IMR-90 (cell line): Measurements from ENCODE around the gene DRD2. TPM values are rescaled to one million over a fixed set of nuclear protein-coding genes. Genes with fewer than 3 reads are reported as not detected.

Experiments used
- ATAC-seq: fragments of 200-7000 bp; cut with Tn5 transposase; 2 replicates; pipeline ENCODE4 v1.9.1; 2020; ENCODE audit warnings: low read depth, mild to moderate bottlenecking, moderate library complexity
- BruUV-seq: library from RNA; stranded (reverse); fragments of 400-500 nt; replicated peaks from 2 replicates; lab custom pipeline; 2021; lab: Mats Ljungman, UMichigan
- CTCF ChIA-PET: fragments of 300-600 bp; formaldehyde crosslinking; extraction: SDS; loops from one replicate; lab custom pipeline; 2021; ENCODE audit warnings: antibody characterized with exemption; lab: Yijun Ruan, JAX
- POLR2A ChIA-PET: fragments of 300-600 bp; sonication (Branson Sonifier 250); formaldehyde crosslinking; loops from one replicate; lab custom pipeline; 2022; ENCODE audit warnings: antibody characterized with exemption; ENCODE audit not compliant: unreplicated experiment; lab: Charles Lee
- DNase-seq: peaks from one replicate; pipeline ENCODE4 v3.0.0; 2013
- H2AFZ ChIP-seq: replicated peaks from 2 replicates; pipeline ENCODE3; 2013; ENCODE audit warnings: low read length, mild to moderate bottlenecking; ENCODE audit not compliant: poor library complexity
- H2AK5ac ChIP-seq: 2 replicates; pipeline ENCODE4 v1.6.1; 2013; ENCODE audit warnings: low read depth, low read length, inconsistent platforms
- H2AK9ac ChIP-seq: replicated peaks from 2 replicates; pipeline ENCODE3; 2013; ENCODE audit warnings: mild to moderate bottlenecking, low read depth, low read length, moderate library complexity; ENCODE audit not compliant: poor library complexity
- H2BK120ac ChIP-seq: 2 replicates; pipeline ENCODE4 v1.6.1; 2013; ENCODE audit warnings: low read depth, low read length, inconsistent platforms
- H2BK15ac ChIP-seq: 3 replicates; pipeline ENCODE4 v1.6.1; 2013; ENCODE audit warnings: low read depth, low read length, inconsistent platforms
- H2BK20ac ChIP-seq: 2 replicates; pipeline ENCODE4 v1.6.1; 2013; ENCODE audit warnings: low read depth, mild to moderate bottlenecking, inconsistent platforms, low read length, moderate library complexity
- H2BK5ac ChIP-seq: 2 replicates; pipeline ENCODE4 v1.6.1; 2013; ENCODE audit warnings: mild to moderate bottlenecking, low read depth, low read length, inconsistent platforms; ENCODE audit not compliant: poor library complexity, severe bottlenecking
- H3K14ac ChIP-seq: replicated peaks from 2 replicates; pipeline ENCODE4 v1.6.1; 2013; ENCODE audit warnings: low read depth, low read length, inconsistent platforms
- H3K18ac ChIP-seq: 2 replicates; pipeline ENCODE4 v1.6.1; 2013; ENCODE audit warnings: low read depth, low read length, control low read depth
- H3K23ac ChIP-seq: 2 replicates; pipeline ENCODE4 v1.6.1; 2013; ENCODE audit warnings: low read depth, low read length, inconsistent platforms
- H3K27ac ChIP-seq: 2 replicates; pipeline ENCODE4 v1.5.1; 2013; ENCODE audit warnings: mild to moderate bottlenecking, control low read depth, low read length; ENCODE audit not compliant: insufficient read depth
- H3K27me3 ChIP-seq: 2 replicates; pipeline ENCODE4 v1.6.1; 2013; ENCODE audit warnings: low read length; ENCODE audit not compliant: control insufficient read depth, insufficient read depth
- H3K36me3 ChIP-seq: 2 replicates; pipeline ENCODE4 v1.6.1; 2013; ENCODE audit warnings: low read length, mixed read lengths; ENCODE audit not compliant: control insufficient read depth, insufficient read depth
- H3K4ac ChIP-seq: 2 replicates; pipeline ENCODE4 v1.6.1; 2013; ENCODE audit warnings: low read depth, low read length, inconsistent platforms
- H3K4me1 ChIP-seq: 2 replicates; pipeline ENCODE4 v1.6.1; 2013; ENCODE audit warnings: low read length, mixed read lengths; ENCODE audit not compliant: control insufficient read depth, insufficient read depth
- H3K4me2 ChIP-seq: 2 replicates; pipeline ENCODE4 v1.6.1; 2013; ENCODE audit warnings: low read depth, mild to moderate bottlenecking, control low read depth, low read length, moderate library complexity
- H3K4me3 ChIP-seq: 2 replicates; pipeline ENCODE4 v1.5.1; 2013; ENCODE audit warnings: low read depth, mild to moderate bottlenecking, control low read depth, low read length, moderate library complexity; ENCODE audit not compliant: insufficient read depth
- H3K56ac ChIP-seq: 2 replicates; pipeline ENCODE4 v1.6.1; 2013; ENCODE audit warnings: low read length, inconsistent platforms; ENCODE audit not compliant: insufficient read depth; ENCODE audit errors: extremely low read depth
- H3K79me1 ChIP-seq, 2 experiments: 2 replicates each; pipeline ENCODE4 v1.6.1; 2013; ENCODE audit warnings: low read length in 2 of 2, inconsistent platforms in 1 of 2, low read depth in 1 of 2
- H3K9ac ChIP-seq: 2 replicates; pipeline ENCODE4 v1.6.1; 2013; ENCODE audit warnings: low read depth, low read length, control low read depth
- H3K9me1 ChIP-seq: 2 replicates; pipeline ENCODE4 v1.6.1; 2013; ENCODE audit warnings: low read length, inconsistent platforms; ENCODE audit not compliant: insufficient read depth
- H3K9me3 ChIP-seq: 2 replicates; pipeline ENCODE4 v1.6.1; 2013; ENCODE audit warnings: low read length; ENCODE audit not compliant: control insufficient read depth, insufficient read depth
- H4K20me1 ChIP-seq: 2 replicates; pipeline ENCODE4 v1.6.1; 2013; ENCODE audit warnings: low read length, inconsistent platforms; ENCODE audit not compliant: insufficient read depth
- H4K5ac ChIP-seq: 2 replicates; pipeline ENCODE4 v1.6.1; 2013; ENCODE audit warnings: mild to moderate bottlenecking, low read depth, low read length, control low read depth
- H4K8ac ChIP-seq, 2 experiments: 2 replicates each; pipeline ENCODE4 v1.6.1; 2013; ENCODE audit warnings: low read depth in 2 of 2, low read length in 2 of 2, control low read depth in 1 of 2, inconsistent platforms in 1 of 2
- H4K91ac ChIP-seq: 2 replicates; pipeline ENCODE4 v1.6.1; 2013; ENCODE audit warnings: low read depth, low read length, inconsistent platforms; ENCODE audit not compliant: insufficient read depth
- BHLHE40 ChIP-seq: fragments of 150-350 bp; IDR thresholded peaks from 2 replicates; pipeline ENCODE4 v1.6.1; 2016; ENCODE audit warnings: mild to moderate bottlenecking, low read depth, low read length
- CEBPB ChIP-seq: IDR thresholded peaks from 2 replicates; pipeline ENCODE4 v1.6.1; 2012; ENCODE audit warnings: low read depth, low read length, improper control_type of control experiment
- MAFK ChIP-seq: IDR thresholded peaks from 2 replicates; pipeline ENCODE4 v1.6.1; 2012; ENCODE audit warnings: low read depth, low read length, improper control_type of control experiment
- MXI1 ChIP-seq: IDR thresholded peaks from 2 replicates; pipeline ENCODE4 v1.6.1; 2012; ENCODE audit warnings: low read depth, mild to moderate bottlenecking, low read length, moderate library complexity, borderline replicate concordance
- NFE2L2 ChIP-seq: fragments of 150-350 bp; IDR thresholded peaks from 2 replicates; pipeline ENCODE4 v1.6.1; 2016; ENCODE audit warnings: low read depth, mild to moderate bottlenecking, low read length
- POLR2A ChIP-seq: IDR thresholded peaks from 2 replicates; pipeline ENCODE4 v1.6.1; 2012; ENCODE audit warnings: mild to moderate bottlenecking, low read depth, low read length
- RAD21 ChIP-seq: IDR thresholded peaks from 2 replicates; pipeline ENCODE4 v1.6.1; 2012; ENCODE audit warnings: low read length, improper control_type of control experiment
- RCOR1 ChIP-seq: IDR thresholded peaks from 2 replicates; pipeline ENCODE4 v1.6.1; 2012; ENCODE audit warnings: mild to moderate bottlenecking, low read length, improper control_type of control experiment; ENCODE audit not compliant: insufficient replicate concordance
- SMC3 ChIP-seq: fragments of 150-350 bp; IDR thresholded peaks from 2 replicates; pipeline ENCODE4 v1.6.1; 2016; ENCODE audit warnings: low read depth, mild to moderate bottlenecking, antibody characterized with exemption, low read length, moderate library complexity
- USF2 ChIP-seq: fragments of 150-350 bp; IDR thresholded peaks from 2 replicates; pipeline ENCODE4 v1.6.1; 2017; ENCODE audit warnings: mild to moderate bottlenecking, antibody characterized with exemption, low read length, low read depth
- WGBS, 2 experiments: methylation state at CpG; one replicate each; pipeline versions ENCODE4 v1.1.5 to v1.1.7; 2013; ENCODE audit warnings: missing lambda C conversion rate in 2 of 2; ENCODE audit not compliant: insufficient read length in 1 of 2; ENCODE audit errors: extremely low coverage in 2 of 2; 5-methylcytosine and 5-hydroxymethylcytosine counted together
- dilution Hi-C: fragments of 300-500 bp; cut with HindIII; formaldehyde crosslinking; loops from one replicate; pipeline ENCODE4 v1.14.3; 2018; ENCODE audit warnings: low sequenced_read_pairs; ENCODE audit not compliant: unreplicated experiment
- in situ Hi-C: fragments of 300-500 bp; cut with MboI; formaldehyde crosslinking; loops from 3 replicates; pipeline ENCODE4 v1.14.3; 2019; ENCODE audit warnings: low sequenced_read_pairs, inconsistent platforms, mixed read lengths
- intact Hi-C: fragments of 100-400 bp; cut with micrococcal nuclease; formaldehyde crosslinking; loops from 2 replicates; pipeline ENCODE4 v1.10.0; 2022
- polyA plus RNA-seq, 3 experiments: library from polyadenylated mRNA; depleted of rRNA; stranded (reverse); fragments of >200 nt; gene quantifications; 2 replicates each; pipeline ENCODE4 v1.2.3, GENCODE V29; 2012; ENCODE audit warnings: low replicate concordance in 1 of 3
- total RNA-seq: library from RNA; depleted of rRNA; stranded (reverse); fragments of >200 nt; gene quantifications from 2 replicates; pipeline ENCODE4 v1.2.3, GENCODE V29; 2012

Gene DRD2
- total and polyA plus RNA-seq, 2 of the 4 experiments (the other 2 are of a cell fraction), result not detected

GRCh38 chr11:113410414-113411135 lies 64.6 kb downstream of the DRD2 start:
- no peak overlapping the region for H3K56ac ChIP-seq
- no peak overlapping the region for H2BK20ac ChIP-seq
- H2AK5ac ChIP-seq, result no peak overlapping the region
- no peak overlapping the region for H3K9ac ChIP-seq
- no peak overlapping the region for H3K23ac ChIP-seq
- H4K91ac ChIP-seq, result no peak overlapping the region
- no peak for DNase-seq
- ATAC-seq, result no peak
- no peak overlapping the region for H3K4me3 ChIP-seq
- H3K79me1 ChIP-seq, result no peaks in the 10 kb centered on the region
- H3K18ac ChIP-seq, result no peak overlapping the region
- H2BK120ac ChIP-seq, result no peak overlapping the region
- H3K9me3 ChIP-seq, result no peaks in the 10 kb centered on the region
- no peak overlapping the region for H2AK9ac ChIP-seq
- no peak overlapping the region for H3K27ac ChIP-seq
- intact Hi-C loops, result no loop called here
- H3K14ac ChIP-seq, result no peak overlapping the region
- in situ Hi-C loops, result no loop called here
- 90% methylated on average over 7 of the region's 21 CpGs; no CpG with 5 or more reads in 1 of the 2 experiments for WGBS, 2 experiments
- dilution Hi-C loops, result no loop called here
- no peak overlapping the region for H2BK5ac ChIP-seq
- no peak overlapping the region for H4K5ac ChIP-seq
- H3K4me2 ChIP-seq, result no peak overlapping the region
- TF ChIP-seq NFE2L2 (no peak), BHLHE40 (no peak), RCOR1 (no peak), MAFK (no peak), CEBPB (no peak), USF2 (no peak), RAD21 (no peak), POLR2A (no peak), SMC3 (no peak), MXI1 (no peak)
- H3K27me3 ChIP-seq, result peaks cover 15% of the 10 kb centered on the region
- no peaks in the 10 kb centered on the region for H3K36me3 ChIP-seq
- H3K9me1 ChIP-seq, result no peaks in the 10 kb centered on the region
- H2AFZ ChIP-seq, result no peak overlapping the region
- H4K20me1 ChIP-seq, result no peaks in the 10 kb centered on the region
- H3K4ac ChIP-seq, result no peak overlapping the region
- no peaks in the 10 kb centered on the region for H3K4me1 ChIP-seq
- no TSS peak for BruUV-seq
- POLR2A ChIA-PET, result no interaction called here
- CTCF ChIA-PET, result no interaction called here
- no peak overlapping the region for H4K8ac ChIP-seq
- H2BK15ac ChIP-seq, result no peak overlapping the region
